ENCODE data around the gene GNLY.
A peak's percentile ranks its signal among the peaks of the same experiment; 100 is the strongest.
"Not testable (repeated sequence)": the region's sequence is repeated elsewhere in the genome, so short reads cannot be mapped to it uniquely, and the experiment has no call there.

GNLY gene

DNA sequence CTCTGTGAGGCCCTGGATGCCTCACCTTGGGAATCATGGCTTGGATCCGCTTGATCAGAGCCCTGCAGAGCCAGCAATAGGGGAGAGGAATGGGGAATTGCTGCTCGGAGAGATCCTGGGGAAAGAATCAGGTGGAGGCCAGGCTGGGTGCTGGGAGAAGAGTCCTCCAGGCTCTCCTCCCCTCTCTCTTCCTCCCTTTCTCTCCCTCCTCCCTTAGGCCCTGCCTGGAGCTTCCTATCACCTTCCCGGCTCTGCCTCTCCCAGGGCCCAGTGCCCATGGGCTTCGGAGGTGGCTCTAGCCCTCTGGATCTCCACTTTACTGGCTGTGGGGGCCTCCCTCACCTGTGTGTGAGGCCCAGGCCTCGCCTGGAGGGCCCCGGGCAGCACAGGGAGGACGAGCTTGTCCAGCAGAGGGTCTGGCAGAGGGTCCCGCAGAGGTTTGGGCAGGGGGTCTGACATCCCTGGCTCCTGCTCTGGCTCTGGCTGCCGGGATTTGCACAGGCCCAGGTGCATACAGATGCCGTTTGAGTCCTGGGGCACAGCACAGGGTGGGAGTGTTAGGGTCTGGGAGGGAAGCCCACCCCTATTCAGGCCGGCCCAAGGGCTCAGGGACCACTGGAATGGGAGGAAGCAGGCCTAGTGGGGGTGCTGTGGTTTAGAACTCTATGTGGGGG lies 28.8 kb upstream of the GNLY start:
- no peak for DNase-seq

DNA sequence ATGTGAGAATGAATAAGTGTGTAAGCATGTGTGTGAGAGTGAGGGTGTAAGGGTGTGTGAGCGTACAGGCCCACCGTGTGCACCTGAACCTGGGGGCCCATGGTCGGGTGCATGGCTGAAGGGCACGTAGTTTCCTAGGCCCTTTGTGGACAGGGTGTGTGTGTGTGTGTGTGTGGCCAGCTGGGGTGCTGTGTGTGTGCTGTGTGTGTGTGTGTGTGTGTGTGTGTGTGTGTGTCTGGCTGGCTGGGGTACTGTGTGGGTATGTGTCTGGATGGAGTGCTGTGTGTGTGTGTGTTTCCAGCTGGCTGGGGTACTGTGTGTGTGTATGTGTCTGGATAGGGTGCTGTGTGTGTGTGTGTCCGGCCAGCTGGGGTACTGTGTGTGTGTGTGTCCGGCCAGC lies 28.1 kb upstream of the GNLY start:
- DNase-seq, result no peak

DNA sequence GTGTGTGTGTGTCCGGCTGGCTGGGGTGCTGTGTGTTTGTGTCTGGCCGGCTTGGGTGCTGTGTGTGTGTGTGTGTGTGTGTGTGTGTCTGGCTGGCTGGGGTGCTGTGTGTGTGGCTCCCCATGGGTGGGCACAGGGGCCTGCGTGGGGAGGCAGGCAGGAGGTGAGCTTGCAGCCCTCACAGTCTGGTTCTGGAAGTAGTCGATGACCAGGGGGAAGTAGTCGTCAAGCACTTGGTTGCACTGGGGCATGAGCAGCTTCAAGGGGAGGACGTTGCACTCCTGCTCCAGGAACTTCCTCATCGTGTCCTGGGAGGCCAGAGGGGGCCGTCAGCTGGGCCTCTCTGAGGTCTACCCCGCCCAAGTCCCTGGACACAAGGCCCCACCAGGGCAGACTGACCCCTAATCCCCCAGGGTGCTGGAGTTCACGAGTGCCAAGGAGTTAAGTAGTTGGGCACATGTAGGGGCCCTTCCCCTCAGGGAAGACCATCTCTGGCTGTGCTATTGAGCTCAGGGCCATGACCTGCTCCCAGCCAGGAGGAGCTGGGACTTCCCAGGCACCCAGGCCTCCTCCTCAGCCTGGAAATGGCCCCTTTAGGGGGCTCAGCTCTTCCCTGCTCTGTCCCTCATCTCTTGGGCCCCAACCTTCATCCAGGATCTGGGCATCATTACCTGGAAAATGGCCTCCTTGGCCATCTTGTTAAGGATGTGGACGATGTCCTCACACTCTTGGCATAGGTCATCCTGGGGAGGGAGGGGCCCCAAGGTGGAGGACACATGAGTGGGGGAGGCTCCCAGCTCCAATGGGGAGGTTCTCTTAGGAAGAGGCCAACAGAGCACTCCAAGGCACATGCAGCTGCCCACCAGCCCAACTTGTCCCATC lies 27.5 kb upstream of the GNLY start:
- peak in 1 of 2 donors; percentile 34 for DNase-seq

DNA sequence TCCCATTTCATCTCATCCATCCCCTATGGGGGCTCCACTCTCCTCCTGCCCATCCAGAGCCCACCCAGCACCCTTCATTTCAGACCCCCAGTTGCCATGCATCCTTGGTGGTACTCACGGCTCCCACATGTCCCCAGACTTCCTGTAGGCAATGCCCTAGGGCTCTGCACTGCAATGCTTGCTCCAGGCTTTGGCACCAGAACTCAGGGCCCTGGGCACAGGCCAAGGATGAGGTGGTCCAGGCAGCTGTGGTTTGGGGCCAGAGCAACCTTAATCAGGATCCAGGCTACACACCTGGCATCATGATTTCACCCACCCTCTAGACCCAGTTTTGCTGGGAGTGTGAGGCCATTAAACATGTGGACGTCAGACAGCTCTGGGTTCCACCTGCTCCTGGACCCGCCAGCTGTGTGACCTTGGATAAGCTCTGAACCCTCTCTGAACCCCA lies 26.6 kb upstream of the GNLY start:
- no peak for DNase-seq

DNA sequence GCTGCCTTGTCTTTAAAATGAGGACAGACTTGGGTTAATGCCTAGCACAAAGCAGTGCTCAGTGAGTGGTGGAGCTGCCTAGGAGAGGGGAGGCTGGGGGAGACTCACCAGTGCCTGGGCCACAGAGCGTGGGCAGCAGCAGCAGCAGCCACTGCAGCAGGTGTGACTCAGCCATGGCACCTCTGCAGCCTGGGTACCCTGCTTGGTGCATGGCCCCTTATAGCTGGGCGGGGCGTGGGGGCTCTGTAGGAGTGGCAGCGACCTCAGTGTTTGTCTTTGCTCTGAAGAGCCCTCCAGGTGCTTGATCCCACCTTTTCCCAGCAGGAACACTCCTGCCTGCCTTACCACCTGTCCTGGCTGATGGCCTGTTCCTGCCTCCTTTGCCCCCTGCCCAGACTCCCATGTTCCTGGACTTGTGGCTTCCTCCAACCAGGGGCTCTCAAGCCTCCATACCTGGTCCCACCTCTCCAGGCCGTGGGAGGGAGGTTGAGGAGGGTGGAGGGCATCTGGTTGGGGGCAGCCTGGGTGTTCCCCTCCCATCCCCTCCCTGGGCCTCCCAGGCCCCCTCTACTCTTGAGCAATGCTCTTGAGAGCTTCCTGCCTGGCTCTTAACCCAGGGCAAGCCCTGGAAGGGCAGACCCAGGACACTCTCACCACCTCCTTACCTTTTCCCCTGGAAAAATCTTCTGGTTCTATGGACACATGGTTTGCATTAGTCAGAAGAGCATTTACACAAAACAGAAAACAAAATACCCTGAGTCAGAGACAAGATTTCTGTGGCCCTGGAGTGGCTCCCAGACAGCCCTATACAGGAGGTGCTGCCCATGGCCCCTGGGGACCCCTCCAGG lies 25.9 kb upstream of the GNLY start, which contains the start of gene SFTPB:
Gene SFTPB, minus strand, starts transcription at position 191 of the 848 bp plus-strand sequence. Its CDS starts 16 bp downstream, at position 175.
- no peak for DNase-seq

DNA sequence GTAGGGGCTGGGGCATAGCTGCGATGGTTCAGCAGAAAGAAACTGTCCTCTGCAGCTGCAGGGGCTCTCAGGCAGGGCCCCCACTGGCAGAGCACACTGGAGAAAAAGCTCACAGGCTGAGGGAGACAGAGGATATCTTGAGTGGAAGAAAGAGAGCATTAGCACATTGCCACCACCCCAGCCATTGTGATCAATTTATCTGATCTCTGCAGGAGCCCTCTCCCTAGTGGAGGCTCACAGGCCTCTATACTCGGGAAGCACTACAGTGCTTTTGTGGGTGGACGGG lies 25.4 kb upstream of the GNLY start:
- DNase-seq, result no peak

DNA sequence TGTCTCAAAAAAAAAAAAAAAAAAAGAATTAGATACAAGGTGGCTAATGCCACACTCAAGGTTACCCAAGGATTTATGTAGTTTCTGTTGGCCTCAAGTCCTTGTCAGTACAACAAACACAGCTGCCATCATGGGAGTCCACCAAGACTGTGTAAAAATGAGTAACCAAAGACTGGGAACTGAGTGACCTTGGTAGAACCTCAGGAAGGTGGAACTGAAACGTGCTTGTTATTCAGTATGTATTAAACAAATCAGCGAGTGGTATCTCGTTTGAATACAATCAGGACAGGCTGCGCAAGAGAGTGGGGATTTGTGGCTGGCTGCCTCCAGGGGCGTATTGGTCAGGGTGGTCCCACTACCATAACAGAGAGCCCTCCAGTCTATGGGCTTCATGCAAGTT lies 24.6 kb upstream of the GNLY start:
- no peak for DNase-seq

DNA sequence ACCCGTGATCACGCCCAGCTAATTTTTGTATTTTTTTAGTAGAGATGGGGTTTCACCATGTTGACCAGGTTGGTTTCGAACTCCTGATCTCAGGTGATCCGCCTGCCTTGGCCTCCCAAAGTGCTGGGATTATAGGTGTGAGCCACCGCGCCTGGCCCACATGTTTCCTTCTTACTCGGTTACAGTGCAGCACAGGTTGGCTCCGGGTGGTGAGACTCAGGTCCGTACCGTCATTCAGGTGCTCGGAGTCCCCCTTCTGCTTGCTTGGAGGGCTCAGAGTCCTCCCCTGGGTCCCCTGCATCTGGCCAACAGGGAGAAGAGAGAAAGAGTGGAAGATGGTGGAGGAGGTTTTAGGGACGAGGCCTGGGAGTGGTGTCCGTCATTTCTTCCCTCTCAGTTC lies 23.7 kb upstream of the GNLY start:
- not testable (repeated sequence) for DNase-seq

DNA sequence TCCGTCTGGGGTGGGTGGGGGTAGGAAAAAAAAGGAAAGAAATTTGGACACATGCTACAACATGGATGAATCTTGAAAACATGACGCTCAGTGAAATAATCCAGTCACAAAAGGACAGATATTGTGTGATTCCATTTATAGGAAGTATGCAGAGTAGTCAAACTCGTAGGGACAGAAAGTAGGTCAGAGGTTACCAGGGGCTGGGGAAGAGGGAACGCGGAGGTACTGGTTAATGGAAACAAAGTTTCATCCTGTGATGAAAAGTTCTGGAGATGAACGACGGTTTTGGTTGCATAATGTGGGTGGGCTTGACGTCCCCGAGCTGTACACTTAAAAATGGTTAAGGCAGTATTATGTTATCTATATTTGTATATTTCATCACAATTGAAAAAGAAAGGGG lies 21.7 kb upstream of the GNLY start:
- DNase-seq, result no peak

DNA sequence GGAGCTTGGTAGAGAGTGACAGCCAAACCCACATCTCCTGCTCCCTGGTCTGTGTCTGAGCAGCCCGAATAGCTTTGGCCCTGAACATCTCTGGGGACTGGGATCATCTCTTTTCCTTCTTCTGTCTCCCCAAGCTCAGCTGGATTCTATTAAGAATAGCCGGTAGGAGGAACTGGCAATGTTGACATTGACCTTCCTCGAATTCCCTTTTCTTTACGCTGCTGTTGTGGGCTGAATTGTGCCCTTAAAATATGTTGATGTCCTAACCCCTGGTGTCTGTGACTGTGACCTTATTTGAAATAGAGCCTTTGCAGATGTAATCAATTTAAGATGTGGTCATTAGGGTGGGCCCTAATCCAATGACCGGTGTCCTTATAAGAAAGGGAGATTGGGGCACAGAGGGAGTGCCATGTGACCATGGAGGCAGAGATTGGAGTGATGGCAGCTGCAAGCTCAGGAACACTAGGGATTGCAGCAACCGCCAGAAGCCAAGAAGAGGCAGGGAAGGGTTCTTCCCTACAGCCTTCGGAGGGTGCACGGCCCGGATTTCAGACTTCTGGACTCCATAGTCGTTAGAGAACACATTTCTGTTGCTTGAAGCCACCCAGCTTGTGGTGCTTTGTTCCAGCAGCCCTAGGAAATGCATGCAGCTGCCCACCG lies 20.3 kb upstream of the GNLY start:
- DNase-seq, result no peak

DNA sequence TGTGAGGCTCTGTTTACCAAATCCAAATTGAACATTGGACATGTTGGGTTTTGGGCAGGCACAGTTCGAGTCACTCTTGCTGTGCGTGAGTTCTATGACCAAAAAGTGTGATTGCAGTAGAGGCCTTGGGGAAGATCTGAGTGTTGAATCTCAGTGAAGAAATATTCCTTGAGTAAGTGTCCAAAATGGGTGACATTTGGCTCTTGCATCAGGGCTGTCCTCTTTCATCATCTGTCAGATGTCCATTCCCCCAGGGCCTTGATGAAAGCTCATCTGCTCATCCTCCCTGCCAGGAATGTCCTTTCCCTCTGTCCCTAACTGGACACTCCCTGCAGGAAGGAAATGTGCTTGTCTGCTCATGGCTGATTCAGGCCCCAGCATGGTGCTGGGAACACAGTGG lies 19.7 kb upstream of the GNLY start:
- no peak for DNase-seq

DNA sequence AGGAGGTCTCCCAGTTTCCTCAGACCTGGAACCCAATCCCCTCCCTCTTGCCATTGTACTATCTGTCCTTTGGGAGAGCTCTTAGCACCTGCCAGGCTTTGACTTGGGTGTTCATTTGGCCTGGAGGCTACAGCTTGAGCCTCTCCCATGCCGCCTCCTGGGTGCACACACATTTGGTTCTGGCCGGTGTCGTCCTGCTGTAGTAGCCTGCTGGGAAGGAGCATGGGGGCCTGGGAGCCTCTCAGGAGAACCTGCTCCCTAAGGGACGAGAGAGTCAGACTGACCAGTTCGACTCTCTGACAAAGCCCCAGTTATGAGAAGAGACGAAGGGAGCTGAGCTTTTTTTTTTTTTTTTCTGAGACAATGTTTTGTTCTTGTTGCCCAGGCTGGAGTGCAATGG lies 18.7 kb upstream of the GNLY start:
- no peak for DNase-seq

DNA sequence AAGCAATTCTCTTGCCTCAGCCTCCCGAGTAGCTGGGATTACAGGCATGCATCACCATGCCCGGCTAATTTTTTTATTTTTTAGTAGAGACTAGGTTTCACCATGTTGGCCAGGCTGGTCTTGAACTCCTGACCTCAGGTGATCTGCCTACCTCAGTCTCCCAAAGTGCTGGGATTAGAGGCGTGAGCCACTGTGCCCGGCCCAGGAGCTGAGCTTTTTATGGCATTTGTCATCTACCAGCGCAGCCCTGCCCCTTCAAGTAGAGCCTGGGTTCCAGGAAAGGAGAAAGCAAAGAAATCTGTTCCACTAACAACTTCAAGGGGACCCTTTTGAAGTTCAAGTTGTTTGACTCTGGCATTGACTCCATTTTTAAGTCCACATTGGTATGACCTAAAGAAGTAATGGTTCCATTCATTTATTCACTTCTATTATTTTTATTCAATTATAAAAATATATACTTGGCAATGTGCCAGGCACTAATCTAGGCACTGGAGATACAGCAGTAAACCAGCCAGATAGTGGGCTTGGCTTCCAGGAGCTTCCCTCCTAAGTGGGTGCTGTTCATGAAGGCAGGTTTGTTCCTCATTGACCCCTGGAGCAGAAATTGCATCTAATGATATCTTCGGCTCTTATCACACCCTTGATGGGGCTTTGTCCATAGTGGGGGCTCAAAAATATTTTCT lies 18.2 kb upstream of the GNLY start:
- no peak for DNase-seq

DNA sequence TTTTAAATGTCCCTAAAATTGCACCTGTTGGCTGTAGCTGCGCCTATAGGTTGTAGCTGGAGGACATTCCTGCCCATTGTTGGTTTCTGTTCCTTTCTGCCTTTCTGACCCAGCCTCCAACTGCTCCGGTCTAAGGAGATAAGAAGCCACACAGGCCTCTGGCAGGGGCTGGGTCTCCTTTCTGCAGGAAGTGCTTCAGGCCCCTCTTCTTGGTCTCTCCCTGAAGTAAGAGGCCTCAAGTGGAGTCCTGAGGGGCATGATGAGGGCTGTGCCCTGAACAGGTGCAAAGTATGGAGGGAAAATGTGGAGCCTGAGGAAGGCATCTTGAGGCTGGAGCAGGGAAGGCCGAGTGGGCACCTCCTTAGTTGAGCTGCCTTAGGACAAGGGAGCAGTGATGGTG lies 15.8 kb upstream of the GNLY start:
- DNase-seq, result no peak

DNA sequence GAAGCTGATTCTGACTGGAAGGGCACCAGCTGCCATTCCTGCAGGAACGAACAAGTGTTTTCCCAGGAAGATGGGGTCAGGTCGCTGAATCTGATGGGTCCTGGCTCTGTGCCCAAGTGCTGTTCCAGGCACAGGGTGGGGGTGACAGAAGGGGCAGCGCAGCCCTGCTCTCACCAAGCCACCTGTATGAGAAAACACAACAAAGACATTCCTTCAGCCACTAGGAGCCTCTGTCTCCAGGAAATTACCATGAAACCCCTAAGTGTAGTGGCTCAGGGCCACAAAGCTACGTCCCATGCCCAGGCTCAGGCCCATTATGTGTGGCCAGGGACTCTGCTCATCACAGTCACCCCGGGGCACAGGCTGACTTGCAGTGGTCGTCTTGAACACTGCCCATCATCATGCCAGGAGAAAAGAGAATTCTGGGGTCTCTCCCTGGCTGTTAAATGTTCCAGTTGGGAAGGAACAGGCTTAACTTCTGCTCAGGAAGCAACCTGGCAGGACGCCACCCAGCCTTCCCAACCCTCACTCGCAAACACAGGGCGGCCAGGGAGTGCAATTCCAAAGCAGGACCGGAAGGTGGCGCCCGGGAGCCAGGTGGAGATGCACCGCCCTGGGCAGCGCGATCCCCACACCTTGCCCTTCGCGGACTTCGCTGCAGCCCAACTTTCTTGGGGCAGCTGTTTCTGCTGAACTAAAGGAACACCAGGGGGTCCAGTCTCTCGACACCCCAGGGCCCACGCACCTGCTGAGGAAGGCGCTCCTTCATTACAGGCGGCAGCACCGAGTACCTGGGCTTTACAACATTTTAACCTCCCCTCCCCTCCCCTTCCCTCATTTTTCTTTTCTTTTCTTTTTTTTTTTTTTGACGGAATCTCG lies 15.1 kb upstream of the GNLY start:
- DNase-seq, result peak; percentile 72 to 74

DNA sequence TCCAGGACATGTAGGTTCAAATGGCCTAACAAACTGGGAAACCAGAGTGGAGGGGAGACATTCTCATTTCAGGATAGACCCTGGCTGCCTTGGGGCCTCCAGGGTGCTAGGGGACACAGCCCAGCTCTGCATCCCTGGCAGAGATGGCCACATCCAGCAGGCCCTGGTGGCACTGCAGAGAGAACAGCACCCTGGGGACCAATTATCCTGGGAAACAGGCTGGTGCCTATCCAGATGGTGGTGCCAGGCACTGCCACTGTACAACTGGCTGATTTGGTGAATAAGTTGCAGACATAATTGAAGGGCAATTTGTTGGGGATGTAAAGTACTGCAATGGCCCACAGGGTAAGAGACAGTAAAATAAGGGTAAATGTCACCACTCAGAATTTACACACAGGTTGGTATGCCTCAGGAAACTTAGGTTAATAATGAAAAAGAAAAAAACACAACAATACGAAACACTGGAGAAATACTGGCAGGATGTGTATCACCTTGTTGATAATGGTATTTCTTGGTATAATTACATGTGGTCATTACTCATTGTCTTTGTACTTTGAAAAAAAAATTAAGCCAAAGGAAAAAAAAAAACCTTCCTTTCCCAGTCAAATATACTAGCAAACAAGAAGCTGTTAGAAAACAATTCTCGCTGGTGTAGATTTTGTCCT lies 13.3 kb upstream of the GNLY start:
- no peak for DNase-seq

DNA sequence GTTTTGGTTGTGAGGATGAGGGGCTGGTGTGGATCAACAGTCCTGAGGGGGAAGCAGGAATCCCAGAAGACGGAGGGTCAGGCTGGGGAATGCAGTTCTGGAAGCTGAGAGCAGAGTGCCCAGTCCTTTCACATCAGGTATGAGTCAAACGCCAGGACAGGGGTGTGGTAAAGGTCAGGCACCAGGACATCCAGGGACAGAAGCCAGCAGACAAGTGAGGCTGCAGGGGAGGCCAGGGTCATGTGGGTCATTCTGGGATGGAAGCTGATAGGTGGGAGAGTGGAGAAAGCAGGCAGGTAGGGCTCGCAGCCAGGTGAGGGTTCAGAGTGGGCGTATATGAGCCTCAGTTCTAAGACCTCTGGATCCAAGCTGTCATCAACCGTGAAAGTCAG lies 12.8 kb upstream of the GNLY start:
- no peak for DNase-seq

DNA sequence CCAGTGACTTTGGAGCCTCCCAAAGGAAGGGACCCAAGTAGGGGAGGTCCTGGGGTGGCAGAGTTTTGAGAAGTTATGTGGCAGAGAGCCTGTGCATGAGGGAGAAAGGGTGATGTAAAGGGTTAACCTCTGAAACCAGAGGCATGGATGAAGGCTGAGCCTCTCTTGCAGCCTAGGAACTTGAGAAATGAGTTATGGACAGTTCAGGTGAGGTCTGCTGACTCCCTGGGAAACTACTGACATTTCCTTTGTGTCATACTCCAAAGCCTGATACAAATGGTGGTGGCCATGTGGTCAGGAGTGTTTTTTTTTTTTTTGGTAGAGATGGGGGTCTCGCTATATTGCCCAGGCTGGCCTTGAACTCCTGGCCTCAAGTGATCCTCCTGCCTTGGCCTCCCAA lies 12.4 kb upstream of the GNLY start:
- no peak for DNase-seq

DNA sequence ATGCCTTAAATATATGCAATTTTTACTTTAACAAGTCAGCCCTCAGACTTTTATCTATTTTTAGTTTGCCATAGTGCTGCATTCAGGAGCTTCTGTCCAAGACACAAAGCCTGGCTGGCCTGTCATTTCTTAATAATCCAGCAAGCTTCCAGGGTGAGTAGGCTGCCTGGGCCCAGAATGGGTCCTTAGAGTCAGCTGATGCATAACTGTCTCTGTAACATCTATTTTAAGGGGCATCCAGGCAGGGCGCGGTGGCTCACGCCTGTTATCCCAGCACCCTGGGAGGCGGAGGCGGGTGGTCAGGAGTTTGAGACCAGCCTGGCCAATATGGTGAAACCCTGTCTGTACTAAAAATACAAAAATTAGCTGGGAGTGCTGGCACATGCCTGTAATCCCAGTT lies 11.8 kb upstream of the GNLY start:
- DNase-seq, result no peak

DNA sequence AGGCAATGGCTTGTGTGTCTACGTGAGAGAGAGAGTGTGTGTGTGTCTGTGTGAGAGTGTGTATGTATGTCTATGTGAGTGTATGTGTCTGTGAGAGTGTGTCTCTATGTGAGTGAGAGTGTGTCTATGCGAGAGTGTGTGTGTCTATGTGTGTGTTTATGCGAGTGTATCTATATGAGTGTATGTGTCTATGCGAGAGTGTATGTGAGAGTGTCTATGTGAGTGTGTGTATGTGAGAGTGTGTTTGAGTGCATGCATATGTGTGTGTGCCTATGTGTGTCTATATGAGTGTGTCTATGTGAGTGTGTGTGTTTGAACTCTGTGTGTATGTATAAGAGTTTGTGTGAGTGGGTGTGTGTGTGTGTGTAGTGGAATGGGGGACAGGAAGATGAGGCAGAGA lies 9.8 kb upstream of the GNLY start:
- DNase-seq, result no peak

DNA sequence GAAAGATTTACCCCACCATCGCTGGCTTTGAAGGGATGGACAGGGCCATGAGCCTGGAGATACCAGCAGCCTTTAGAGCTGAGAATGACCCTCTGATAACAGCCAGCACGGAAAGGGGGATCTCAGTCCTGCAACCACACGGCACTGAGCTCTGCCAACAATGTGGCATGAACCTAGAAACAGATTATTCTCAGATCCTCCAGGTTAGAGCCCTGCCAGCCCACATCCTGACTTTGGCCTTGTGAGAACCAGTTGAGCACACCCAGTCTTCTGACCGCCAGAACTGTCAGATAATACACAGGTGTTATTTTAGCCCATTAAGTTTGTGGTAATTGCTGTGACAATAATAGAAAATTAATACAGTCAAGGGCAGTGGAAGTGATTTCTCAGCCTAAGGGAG lies 9.4 kb upstream of the GNLY start:
- DNase-seq, result no peak
